GM21825 (cell line): ENCODE measurements around the gene TLNRD1.

Experiments
- ATAC-seq: cut with Tn5 transposase; IDR thresholded peaks from one replicate; pipeline ENCODE4 v1.9.1; 2021; ENCODE audit warnings: mild to moderate bottlenecking, moderate library complexity; ENCODE audit not compliant: unreplicated experiment

TLNRD1 gene

DNA sequence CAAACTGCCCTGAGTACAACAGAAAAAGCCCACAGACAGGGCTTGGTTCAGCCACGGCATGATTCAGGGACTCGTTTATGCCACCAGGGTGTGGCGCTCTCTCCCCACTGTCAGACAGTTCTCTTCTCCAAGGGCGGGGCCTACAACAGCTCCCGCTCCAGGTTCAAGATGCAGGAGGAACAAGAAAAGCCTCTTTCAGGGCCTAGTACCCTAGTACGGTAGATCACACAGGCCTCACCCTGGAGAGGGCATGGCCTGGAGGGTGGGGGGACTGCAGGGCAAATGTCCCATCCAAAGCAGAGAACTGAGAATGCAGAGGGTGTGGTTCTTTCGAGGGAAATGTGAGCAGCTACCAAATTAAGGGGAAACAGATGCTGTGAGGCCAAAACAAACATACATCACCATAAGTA lies 23.1 kb upstream of the TLNRD1 start:
- ATAC-seq, result no peak

GRCh38 chr15:80978685-80979329 lies 21.9 kb upstream of the TLNRD1 start:
- ATAC-seq, result no peak

DNA sequence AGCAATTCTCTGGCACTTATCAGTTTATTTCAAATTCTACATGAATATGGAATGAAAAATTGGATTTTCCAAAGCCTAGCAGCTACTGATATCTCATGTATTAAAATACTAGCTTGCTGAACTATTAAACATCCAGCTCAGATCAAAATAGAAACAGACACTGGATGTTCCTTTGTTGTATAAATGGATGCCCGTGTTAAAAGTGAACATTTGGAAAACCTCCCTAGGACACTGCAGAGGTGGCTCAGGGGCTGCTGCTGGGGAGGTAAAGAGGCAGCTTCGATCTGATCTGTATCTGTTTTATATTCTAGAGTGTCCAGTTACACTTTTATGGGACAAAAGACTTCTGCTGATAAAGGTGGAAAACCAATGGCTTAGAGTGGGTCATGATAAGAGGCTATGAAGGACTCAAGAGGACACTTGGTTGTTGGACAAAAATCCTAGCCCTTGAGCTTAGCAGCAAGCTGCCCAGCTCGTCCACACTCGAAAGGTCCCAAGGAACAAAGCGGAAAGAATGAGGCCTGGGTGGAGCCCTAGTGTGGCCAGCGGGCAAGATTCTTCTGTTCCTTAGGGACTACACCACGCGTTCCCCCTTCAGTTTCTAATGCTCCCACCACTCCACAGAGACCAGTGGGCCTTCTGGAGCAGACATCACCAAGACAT lies 21.1 kb upstream of the TLNRD1 start:
- ATAC-seq, result no peak

GRCh38 chr15:80982205-80982604 lies 18.5 kb upstream of the TLNRD1 start:
- ATAC-seq, result no peak

DNA sequence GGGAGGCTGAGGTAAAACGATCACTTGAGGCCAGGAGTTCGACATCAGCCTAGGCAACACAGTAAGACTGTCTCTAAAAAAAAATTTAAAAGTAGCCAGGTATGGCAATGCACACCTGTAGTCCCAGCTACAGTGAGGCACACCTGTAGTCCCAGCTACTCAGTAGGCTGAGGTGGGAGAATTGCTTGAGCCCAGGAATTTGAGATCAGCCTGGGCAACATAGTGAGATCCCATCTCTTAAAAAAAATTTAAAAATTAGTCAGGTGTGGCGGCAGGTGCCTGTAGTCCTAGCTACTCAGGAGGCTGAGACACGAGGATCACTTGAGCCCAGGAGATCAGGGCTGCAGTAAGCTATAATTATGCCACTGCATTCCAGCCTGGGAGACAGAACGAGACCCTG lies 17.9 kb upstream of the TLNRD1 start:
- ATAC-seq, result no peak

- no peak for ATAC-seq
Observed at GRCh38 chr15:80984856-80985255, 15.9 kb upstream of the TLNRD1 start.

DNA sequence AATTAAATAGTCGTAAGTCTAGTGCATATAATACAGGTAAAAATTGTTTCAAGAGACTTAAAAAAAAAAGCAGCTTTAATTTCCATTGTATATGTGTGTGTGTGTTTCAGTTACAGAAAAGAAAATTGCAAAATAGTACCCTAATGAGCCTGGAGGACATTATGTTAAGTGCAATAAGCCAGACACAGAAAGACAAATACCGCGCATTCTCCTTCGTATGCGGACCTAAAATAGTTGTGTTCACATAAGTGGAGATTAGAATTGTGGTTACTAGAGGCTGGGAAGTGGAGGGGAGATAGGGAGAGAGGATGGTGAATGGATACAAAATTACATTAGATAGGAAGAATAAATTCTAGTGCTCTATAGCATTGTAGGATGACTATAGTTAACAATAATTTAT lies 14.7 kb upstream of the TLNRD1 start:
- no peak for ATAC-seq

GRCh38 chr15:80986487-80986886 lies 14.2 kb upstream of the TLNRD1 start:
- ATAC-seq, result no peak

- no peak for ATAC-seq
Observed at GRCh38 chr15:80988148-80988796, 12.5 kb upstream of the TLNRD1 start.

- ATAC-seq, result no peak
Observed at GRCh38 chr15:80989081-80989517, 11.6 kb upstream of the TLNRD1 start.

- peak; percentile 95 for ATAC-seq
Observed at GRCh38 chr15:80989518-80990478, 10.9 kb upstream of the TLNRD1 start, which contains the start of gene MESD. TSS of gene MESD (minus strand) at chr15:80989819. CDS start at chr15:80989791, 28 bp downstream.

- ATAC-seq, result no peak
Observed at GRCh38 chr15:80990955-80991354, 9.8 kb upstream of the TLNRD1 start.

DNA sequence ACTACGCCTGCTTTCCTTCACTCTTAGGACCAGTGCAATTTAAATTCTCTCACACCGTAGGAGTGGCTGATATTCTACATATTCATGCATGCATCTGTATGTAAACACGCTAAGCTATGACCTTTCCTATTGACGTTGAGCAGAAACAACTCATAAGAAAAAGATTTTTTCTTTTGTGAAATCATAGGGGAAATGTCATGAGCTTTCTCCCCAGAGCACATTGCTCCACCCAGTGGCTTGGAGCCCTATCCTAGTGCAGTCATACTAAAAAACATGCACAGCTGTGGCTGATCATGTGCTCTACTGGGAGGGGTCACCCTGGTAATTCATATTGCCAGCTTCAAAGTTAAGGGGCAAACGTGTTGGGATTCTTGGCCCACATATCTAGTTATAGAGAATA lies 9.3 kb upstream of the TLNRD1 start:
- no peak for ATAC-seq

DNA sequence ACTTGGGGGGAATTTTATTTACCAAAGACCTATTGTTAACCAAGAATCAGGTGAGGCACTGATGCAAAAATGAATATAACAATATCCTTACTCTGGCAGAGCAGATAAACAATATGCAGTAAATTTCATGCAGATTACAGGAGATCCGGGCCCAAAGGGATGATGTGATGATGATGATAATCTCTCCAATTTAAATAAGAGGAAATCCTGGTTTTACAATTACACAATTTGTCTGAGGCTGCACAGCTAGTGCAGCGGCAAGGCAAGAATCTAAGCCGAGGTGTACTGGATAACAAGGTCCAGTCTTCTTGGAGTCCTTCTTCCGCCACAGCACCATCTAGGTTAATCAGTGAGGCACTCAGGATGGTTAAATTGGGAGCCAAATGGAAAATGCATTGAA lies 8.7 kb upstream of the TLNRD1 start:
- ATAC-seq, result no peak

DNA sequence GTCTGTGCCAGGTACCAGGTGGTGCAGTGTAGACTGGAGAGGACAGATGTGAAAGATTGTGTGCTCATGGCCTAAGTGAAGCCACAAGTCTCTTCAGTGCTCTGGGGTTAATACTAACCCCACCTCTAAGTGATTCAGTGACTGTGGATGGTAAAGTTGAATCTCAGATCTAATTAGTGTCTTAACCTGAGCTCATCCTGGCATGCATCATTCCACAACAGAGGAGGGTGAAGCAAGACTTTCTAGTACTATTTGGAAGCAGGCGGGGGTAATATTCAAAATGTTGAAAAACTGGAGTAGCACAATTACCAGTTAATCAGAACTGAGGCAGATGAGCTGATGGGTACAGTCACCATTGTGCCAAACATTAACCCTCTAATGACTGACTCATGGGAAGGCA lies 8.3 kb upstream of the TLNRD1 start:
- ATAC-seq, result no peak

GRCh38 chr15:80996247-80996646 lies 4.5 kb upstream of the TLNRD1 start:
- no peak for ATAC-seq

DNA sequence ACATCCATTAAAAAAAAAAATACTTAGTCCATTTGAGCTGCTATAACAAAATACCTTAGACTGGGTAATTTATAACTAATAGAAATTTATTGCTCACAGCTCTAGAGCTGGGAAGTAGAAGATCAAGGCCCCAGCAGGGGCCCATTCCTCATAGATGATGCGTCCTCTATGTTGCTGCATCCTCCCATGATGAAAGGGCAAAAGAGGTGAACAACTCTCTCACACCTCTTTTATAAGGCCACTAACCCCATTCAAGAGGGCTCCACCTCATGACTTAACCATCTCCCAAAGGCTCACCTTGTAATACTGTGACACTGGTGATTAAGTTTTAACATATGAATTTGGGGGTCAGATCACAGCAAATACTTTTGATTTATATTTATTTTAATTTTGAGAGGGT lies 3.0 kb upstream of the TLNRD1 start:
- no peak for ATAC-seq

- ATAC-seq, result no peak
Observed at GRCh38 chr15:80998251-80998650, 2.5 kb upstream of the TLNRD1 start.

DNA sequence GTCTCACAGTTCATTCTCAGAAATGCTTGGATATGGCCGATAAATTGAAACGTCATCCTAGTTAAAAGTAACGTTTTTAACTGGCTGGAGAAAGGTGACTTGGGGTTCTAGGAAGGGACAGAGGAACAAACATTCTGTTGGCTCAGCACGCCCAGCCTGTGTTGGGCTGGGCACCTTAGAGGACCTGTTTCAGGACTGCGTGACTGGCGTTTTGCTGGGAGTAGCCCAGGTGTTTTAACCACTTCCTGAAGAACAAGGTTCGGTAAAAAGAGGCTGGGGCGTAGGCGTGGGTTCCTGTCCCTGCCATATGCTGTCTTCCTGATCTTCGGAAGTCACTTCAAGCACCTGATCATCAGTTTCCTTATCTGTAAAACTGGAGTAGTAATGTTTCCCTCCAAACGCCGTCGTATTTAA lies 1.1 kb upstream of the TLNRD1 start:
- peak; percentile 26 for ATAC-seq

DNA sequence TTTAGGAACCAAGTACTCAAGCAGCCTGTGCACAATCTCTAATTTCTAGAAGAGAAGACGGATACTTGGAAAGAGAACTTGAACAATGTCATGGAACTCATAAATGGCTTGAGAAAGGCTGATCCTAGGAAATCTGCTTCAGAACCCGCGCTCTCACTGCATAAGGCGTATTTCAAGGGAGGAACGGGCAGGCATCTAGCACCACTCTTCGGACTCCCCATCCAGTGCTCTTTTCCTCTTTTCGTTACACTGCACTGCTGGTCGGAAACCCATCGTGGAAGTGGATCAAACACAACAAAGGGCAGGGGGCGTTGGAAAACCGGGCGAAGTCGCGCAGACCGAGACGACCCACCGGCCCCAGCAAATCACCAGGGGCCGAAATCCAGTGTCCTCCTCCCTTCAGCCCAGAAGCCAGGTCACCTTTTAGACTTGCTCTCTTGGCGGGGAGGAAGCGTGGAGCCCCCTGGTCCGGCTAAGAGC lies 539 bp upstream of the TLNRD1 start:
- no peak for ATAC-seq
